Sigmoid colon (tissue), 7 donors: ENCODE data around the gene COL25A1. TPM values are rescaled to one million over a fixed set of nuclear protein-coding genes. Genes with fewer than 3 reads are reported as not detected.
"Not testable (repeated sequence)": the region's sequence is repeated elsewhere in the genome, so short reads cannot be mapped to it uniquely, and the experiment has no call there.

Source experiments
- DNase-seq: peaks from one replicate; pipeline ENCODE4 v3.0.0-alpha.2; 2019
- H3K27ac ChIP-seq, 4 donors: fragments of 200-600 bp; sonication (generic); one replicate each; pipeline ENCODE4 v1.5.1; 2016 to 2019; ENCODE audit warnings: mild to moderate bottlenecking in 1 of 4
- H3K27me3 ChIP-seq, 3 donors: fragments of 200-600 bp; sonication (generic); one replicate each; pipeline ENCODE4 v1.5.1; 2019; ENCODE audit warnings: mild to moderate bottlenecking in 1 of 3
- H3K36me3 ChIP-seq, 4 donors: fragments of 200-600 bp; sonication (generic); one replicate each; pipeline ENCODE4 v1.5.1; 2016 to 2019
- H3K4me1 ChIP-seq, 4 donors: fragments of 200-600 bp; sonication (generic); one replicate each; pipeline ENCODE4 v1.5.1; 2017 to 2019
- H3K4me3 ChIP-seq, 4 donors: fragments of 200-600 bp; sonication (generic); one replicate each; pipeline ENCODE4 v1.5.1; 2017 to 2019; ENCODE audit warnings: mild to moderate bottlenecking in 2 of 4, moderate library complexity in 1 of 4
- H3K9me3 ChIP-seq, 4 donors: fragments of 200-600 bp in 3 of 4; sonication (generic) in 3 of 4; one replicate each; pipeline versions ENCODE4 v1.5.1 to v1.6.1; 2013 to 2019
- EP300 ChIP-seq, 4 donors: sonication (generic); formaldehyde crosslinking; IDR thresholded peaks; one replicate each; pipeline ENCODE4 v1.6.1; 2017; ENCODE audit warnings: antibody characterized with exemption in 4 of 4
- POLR2A ChIP-seq, 2 donors: fragments of 450-650 bp; IDR thresholded peaks; one replicate each; pipeline ENCODE4 v1.6.1; 2016; ENCODE audit warnings: antibody characterized with exemption in 2 of 2, mild to moderate bottlenecking in 2 of 2, moderate library complexity in 2 of 2
- POLR2AphosphoS5 ChIP-seq, 4 donors: sonication (generic); formaldehyde crosslinking; IDR thresholded peaks; one replicate each; pipeline ENCODE4 v1.6.1; 2017; ENCODE audit warnings: antibody characterized with exemption in 4 of 4
- WGBS, 2 donors: extraction: QIAGEN DNeasy Blood & Tissue Kit; methylation state at CpG; one replicate each; pipeline ENCODE4 v1.1.7; 2013; 5-methylcytosine and 5-hydroxymethylcytosine counted together
- intact Hi-C: fragments of 100-400 bp; cut with DNase I; formaldehyde crosslinking; loops from one replicate; pipeline ENCODE4 v1.15.1; 2023
- polyA plus RNA-seq, 3 donors: library from polyadenylated mRNA; stranded (reverse); fragments of 200-250 nt; gene quantifications; one replicate each; pipeline ENCODE4 v1.2.3, GENCODE V29; 2013
- total RNA-seq, 4 donors: library from RNA; depleted of rRNA; stranded (reverse); fragments of >200 nt; gene quantifications; one replicate each; pipeline ENCODE4 v1.1.0, GENCODE V29; 2016
- TF ChIP-seq, protein P1 (sequence below), 4 experiments: fragments of 450-650 bp in 3 of 4; fragments of 200-600 bp in 1 of 4; IDR thresholded peaks; one replicate each; pipeline ENCODE4 v1.5.1; 2016 to 2019; ENCODE audit warnings: antibody characterized with exemption in 4 of 4, mild to moderate bottlenecking in 3 of 4, moderate library complexity in 2 of 4
- donor health status: healthy with polysubstance abuse.
- donor health status: Bipolar disorder and iron deficiency.
- donor health status: healthy.

The COL25A1 gene
- total and polyA plus RNA-seq, 7 donors: 0.15 to 1.4 (median 0.41) TPM; not detected in 2

GRCh38 chr4:108940149-108940548, 362.3 kb downstream of the COL25A1 start:
- 79 to 92% methylated on average over 5 of the region's 5 CpGs for WGBS, 2 donors
- no peak for TF ChIP-seq POLR2AphosphoS5 (IDR thresholded peaks at IDR 0.05)
- TF ChIP-seq, protein P1, sequence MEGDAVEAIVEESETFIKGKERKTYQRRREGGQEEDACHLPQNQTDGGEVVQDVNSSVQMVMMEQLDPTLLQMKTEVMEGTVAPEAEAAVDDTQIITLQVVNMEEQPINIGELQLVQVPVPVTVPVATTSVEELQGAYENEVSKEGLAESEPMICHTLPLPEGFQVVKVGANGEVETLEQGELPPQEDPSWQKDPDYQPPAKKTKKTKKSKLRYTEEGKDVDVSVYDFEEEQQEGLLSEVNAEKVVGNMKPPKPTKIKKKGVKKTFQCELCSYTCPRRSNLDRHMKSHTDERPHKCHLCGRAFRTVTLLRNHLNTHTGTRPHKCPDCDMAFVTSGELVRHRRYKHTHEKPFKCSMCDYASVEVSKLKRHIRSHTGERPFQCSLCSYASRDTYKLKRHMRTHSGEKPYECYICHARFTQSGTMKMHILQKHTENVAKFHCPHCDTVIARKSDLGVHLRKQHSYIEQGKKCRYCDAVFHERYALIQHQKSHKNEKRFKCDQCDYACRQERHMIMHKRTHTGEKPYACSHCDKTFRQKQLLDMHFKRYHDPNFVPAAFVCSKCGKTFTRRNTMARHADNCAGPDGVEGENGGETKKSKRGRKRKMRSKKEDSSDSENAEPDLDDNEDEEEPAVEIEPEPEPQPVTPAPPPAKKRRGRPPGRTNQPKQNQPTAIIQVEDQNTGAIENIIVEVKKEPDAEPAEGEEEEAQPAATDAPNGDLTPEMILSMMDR (IDR thresholded peaks at IDR 0.05): no peak
- TF ChIP-seq EP300 (IDR thresholded peaks at IDR 0.05): no peak

DNA sequence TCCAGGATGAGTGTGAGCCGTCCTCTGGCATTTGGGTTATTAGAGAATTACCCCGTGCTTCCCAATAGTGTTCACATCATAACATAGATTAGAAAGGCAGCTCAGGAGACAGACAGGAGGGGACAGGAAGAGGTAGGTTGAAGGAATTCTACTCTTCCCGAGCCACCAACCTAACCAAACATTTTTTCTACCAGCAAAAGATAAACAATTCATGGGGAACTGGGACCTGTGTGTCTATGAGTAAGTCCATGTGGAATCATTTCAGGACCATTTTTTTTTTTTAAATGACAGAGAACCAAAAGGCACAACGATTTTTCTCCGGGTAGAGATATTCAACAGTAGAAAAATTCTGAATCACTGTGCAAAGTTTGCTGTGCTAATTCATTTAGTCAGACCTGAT, 365.4 kb downstream of the COL25A1 start:
- Histone ChIP-seq H3K36me3 (no peaks in the 10 kb centered on the region), H3K27me3 (no peaks in the 10 kb centered on the region), H3K27ac (no peak overlapping the region), H3K4me1 (no peaks in the 10 kb centered on the region), H3K4me3 (no peak overlapping the region), H3K9me3 (no peaks in the 10 kb centered on the region)
- TF ChIP-seq POLR2AphosphoS5 (IDR thresholded peaks at IDR 0.05) (no peak), POLR2A (IDR thresholded peaks at IDR 0.05) (no peak), EP300 (IDR thresholded peaks at IDR 0.05) (no peak)
- TF ChIP-seq, protein P1 (IDR thresholded peaks at IDR 0.05): no peak
- DNase-seq: no peak
- 70 to 75% methylated on average over 5 of the region's 5 CpGs for WGBS, 2 donors
- intact Hi-C loops: no loop called here

More at GRCh38 chr4:108940149-108940548, 362.3 kb downstream of the COL25A1 start:
- Histone ChIP-seq H3K27ac (no peak overlapping the region), H3K4me3 (no peak overlapping the region), H3K4me1 (no peaks in the 10 kb centered on the region), H3K9me3 (no peaks in the 10 kb centered on the region), H3K27me3 (no peaks in the 10 kb centered on the region), H3K36me3 (no peaks in the 10 kb centered on the region)
- intact Hi-C loops: no loop called here
- no peak for DNase-seq

DNA sequence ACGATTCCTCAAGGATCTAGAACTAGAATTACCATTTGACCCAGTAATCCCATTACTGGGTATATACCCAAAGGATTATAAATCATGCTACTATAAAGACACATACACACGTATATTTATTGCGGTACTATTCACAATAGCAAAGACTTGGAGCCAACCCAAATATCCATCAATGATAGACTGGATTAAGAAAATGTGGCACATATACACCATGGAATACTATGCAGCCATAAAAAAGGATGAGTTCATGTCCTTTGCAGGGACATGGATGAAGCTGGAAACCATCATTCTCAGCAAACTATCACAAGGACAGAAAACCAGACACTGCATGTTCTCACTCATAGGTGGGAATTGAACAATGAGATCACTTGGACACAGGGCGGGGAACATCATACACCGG, 368.5 kb downstream of the COL25A1 start:
- H3K27ac ChIP-seq, intact Hi-C loops, H3K27me3 ChIP-seq, H3K36me3 ChIP-seq, H3K4me3 ChIP-seq, H3K4me1 ChIP-seq, DNase-seq, H3K9me3 ChIP-seq: not testable (repeated sequence)
- 87 to 92% methylated on average over 5 of the region's 5 CpGs for WGBS, 2 donors

- no peaks in the 10 kb centered on the region for H3K36me3 ChIP-seq
- intact Hi-C loops: no loop called here
- no peak overlapping the region for H3K4me3 ChIP-seq
- WGBS, 2 donors: 77 to 83% methylated on average over 3 of the region's 3 CpGs
- DNase-seq: no peak
- no peaks in the 10 kb centered on the region for H3K4me1 ChIP-seq
- no peak overlapping the region for H3K27ac ChIP-seq
- H3K27me3 ChIP-seq: no peaks in the 10 kb centered on the region
- H3K9me3 ChIP-seq: no peaks in the 10 kb centered on the region
- TF ChIP-seq EP300 (IDR thresholded peaks at IDR 0.05) (no peak), POLR2A (IDR thresholded peaks at IDR 0.05) (no peak), POLR2AphosphoS5 (IDR thresholded peaks at IDR 0.05) (no peak)
- TF ChIP-seq, protein P1 (IDR thresholded peaks at IDR 0.05): no peak
Observed at GRCh38 chr4:108933046-108933445, 369.4 kb downstream of the COL25A1 start.

DNA sequence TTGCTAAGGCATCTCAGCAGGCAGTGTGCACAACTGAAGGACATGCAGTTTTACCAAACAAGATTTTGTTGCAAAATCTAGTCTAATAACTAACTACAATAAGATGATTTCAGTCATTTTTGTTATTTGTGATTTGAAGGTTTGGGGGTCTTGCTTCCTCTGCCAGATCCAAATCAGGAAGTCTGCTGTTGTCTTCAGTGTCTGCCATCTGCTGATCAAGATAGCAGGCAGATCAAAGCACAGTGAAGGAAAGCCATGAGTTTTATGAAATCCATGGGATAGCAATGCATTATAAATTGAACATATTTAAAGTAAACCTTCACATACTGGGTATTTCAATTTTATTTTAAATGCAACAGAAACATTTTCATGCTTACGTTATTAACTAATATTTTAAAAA, 370.5 kb downstream of the COL25A1 start:
- H3K27me3 ChIP-seq: no peaks in the 10 kb centered on the region
- DNase-seq: no peak
- no peaks in the 10 kb centered on the region for H3K36me3 ChIP-seq
- TF ChIP-seq POLR2AphosphoS5 (IDR thresholded peaks at IDR 0.05) (no peak), EP300 (IDR thresholded peaks at IDR 0.05) (no peak), POLR2A (IDR thresholded peaks at IDR 0.05) (no peak)
- TF ChIP-seq, protein P1 (IDR thresholded peaks at IDR 0.05): no peak
- H3K4me3 ChIP-seq: no peak overlapping the region
- H3K9me3 ChIP-seq: no peaks in the 10 kb centered on the region
- intact Hi-C loops: no loop called here
- WGBS, 2 donors: 94 to 100% methylated on average over 1 of the region's 1 CpG
- H3K27ac ChIP-seq: no peak overlapping the region
- no peaks in the 10 kb centered on the region for H3K4me1 ChIP-seq
